ENCODE results near the gene RYR3. TPM values are rescaled to one million over a fixed set of nuclear protein-coding genes. Genes with fewer than 3 reads are reported as not detected.

The RYR3 gene
- total RNA-seq, 1 donor from 2014 or later: 0.07 TPM

DNA sequence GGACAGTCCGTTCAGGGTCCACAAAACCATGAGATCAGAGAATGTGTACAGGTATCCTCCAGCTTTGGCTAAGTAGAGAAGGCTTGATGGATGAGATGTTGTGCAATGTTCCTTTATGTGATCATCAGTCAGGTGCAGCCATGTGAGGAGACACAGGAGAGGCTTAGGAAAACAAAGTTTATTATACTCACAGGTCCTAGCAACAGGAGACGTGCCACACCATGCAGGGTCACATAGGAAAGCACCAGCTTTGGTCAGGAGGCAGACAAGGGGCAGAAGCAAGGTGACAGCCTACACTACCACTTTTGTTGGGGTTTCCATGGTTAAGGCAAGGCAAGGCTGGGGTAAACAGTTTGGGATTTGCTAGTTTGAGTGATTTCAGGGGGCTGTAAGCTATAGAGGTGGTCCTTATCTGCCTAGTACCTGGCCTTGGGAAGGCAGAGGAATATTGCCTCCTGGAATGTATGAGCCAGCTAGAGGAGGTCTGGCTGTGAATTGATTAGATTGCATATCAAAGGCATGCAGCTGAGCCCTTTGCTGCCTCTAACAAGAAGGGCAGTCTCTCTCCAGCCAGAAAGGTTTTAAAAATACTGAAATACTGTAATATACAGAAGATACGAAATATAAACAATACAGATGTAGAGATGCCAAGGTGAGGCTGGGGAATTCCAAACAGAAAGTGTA is 248.6 kb downstream of the RYR3 start:
- Mint-ChIP-seq H3K36me3 (ENCODE audit: low read depth) (no peaks in the 10 kb centered on the region), H3K27ac (ENCODE audit: unreplicated experiment) (no peak overlapping the region), H3K9me3 (ENCODE audit: low read depth) (no peaks in the 10 kb centered on the region), H3K4me1 (ENCODE audit: low read depth) (no peaks in the 10 kb centered on the region), H3K27me3 (ENCODE audit: low read depth) (peaks cover 22% of the 10 kb centered on the region), H3K4me3 (ENCODE audit: unreplicated experiment) (no peak overlapping the region)
- DNase-seq (ENCODE audit: low spot score): no peak
- TF ChIP-seq, protein P1, sequence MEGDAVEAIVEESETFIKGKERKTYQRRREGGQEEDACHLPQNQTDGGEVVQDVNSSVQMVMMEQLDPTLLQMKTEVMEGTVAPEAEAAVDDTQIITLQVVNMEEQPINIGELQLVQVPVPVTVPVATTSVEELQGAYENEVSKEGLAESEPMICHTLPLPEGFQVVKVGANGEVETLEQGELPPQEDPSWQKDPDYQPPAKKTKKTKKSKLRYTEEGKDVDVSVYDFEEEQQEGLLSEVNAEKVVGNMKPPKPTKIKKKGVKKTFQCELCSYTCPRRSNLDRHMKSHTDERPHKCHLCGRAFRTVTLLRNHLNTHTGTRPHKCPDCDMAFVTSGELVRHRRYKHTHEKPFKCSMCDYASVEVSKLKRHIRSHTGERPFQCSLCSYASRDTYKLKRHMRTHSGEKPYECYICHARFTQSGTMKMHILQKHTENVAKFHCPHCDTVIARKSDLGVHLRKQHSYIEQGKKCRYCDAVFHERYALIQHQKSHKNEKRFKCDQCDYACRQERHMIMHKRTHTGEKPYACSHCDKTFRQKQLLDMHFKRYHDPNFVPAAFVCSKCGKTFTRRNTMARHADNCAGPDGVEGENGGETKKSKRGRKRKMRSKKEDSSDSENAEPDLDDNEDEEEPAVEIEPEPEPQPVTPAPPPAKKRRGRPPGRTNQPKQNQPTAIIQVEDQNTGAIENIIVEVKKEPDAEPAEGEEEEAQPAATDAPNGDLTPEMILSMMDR (IDR thresholded peaks at IDR 0.05): no peak

DNA sequence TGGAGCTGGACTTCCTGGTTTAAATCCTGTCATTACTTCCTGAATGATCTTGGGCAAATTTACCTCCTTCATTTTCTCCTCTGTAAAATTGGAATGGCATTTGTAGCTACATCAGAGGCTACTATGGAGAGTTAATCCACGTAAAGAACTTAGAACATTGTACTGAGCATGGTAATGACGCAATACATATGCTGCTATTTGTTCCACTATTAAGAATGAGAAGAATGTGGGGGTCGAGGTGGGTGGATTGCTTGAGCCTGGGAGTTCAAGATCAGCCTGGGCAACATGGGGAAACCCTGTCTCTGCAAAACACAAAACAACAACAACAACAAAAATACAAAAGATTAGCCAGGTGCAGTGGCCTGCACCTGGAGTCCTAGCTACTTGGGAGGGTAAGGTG is 250.6 kb downstream of the RYR3 start:
- Mint-ChIP-seq H3K36me3 (ENCODE audit: low read depth) (no peaks in the 10 kb centered on the region), H3K4me3 (ENCODE audit: unreplicated experiment) (no peak overlapping the region), H3K27me3 (ENCODE audit: low read depth) (peaks cover 22% of the 10 kb centered on the region), H3K4me1 (ENCODE audit: low read depth) (peaks cover 13% of the 10 kb centered on the region), H3K9me3 (ENCODE audit: low read depth) (peaks cover 8% of the 10 kb centered on the region), H3K27ac (ENCODE audit: unreplicated experiment) (no peak overlapping the region)
- TF ChIP-seq, protein P1 (IDR thresholded peaks at IDR 0.05): no peak
- no peak for DNase-seq (ENCODE audit: low spot score)

DNA sequence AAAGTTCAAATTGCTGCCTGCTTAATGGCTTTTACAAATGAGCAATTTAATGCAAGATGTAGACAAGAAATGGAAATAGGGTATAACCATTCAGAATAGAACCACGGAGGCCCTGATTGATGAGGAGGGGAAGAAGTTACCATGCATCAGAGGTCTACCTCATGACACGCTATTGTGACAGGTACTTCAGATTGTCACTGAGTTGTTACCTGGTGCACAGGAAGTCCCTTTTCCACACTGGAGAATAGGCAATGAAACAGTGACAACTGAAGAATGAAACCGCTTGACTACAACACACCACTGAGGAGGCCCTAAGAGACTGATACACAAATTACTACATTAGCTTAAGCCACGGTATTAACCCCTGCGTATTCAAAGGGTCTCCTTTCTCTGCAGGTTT is 251.2 kb downstream of the RYR3 start:
- TF ChIP-seq, protein P1 (IDR thresholded peaks at IDR 0.05): no peak
- peaks cover 8% of the 10 kb centered on the region for H3K9me3 Mint-ChIP-seq (ENCODE audit: low read depth)
- DNase-seq (ENCODE audit: low spot score): no peak
- no peak overlapping the region for H3K27ac Mint-ChIP-seq (ENCODE audit: unreplicated experiment)
- peaks cover 13% of the 10 kb centered on the region for H3K4me1 Mint-ChIP-seq (ENCODE audit: low read depth)
- no peak overlapping the region for H3K4me3 Mint-ChIP-seq (ENCODE audit: unreplicated experiment)
- peaks cover 19% of the 10 kb centered on the region for H3K27me3 Mint-ChIP-seq (ENCODE audit: low read depth)
- H3K36me3 Mint-ChIP-seq (ENCODE audit: low read depth): no peaks in the 10 kb centered on the region

DNA sequence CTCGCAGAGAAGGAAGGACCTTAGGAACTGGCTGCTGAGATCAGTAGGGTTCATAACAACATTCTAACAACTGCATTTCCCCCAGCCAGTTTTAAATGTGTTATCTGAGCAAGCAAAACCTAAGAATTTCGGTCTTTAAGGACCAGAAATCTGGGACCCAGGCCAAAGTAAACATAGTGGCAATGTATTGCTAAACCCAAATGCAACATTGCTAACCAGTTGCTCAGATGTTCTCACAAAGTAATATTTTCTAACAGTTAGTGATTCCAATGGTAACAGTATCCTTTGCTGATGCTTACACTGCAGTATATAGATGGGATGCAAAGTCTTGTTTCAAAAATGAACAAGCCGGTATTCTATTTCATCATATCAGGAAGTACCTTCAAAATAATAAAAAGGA is 254.3 kb downstream of the RYR3 start:
- TF ChIP-seq, protein P1 (IDR thresholded peaks at IDR 0.05): no peak
- H3K9me3 Mint-ChIP-seq (ENCODE audit: low read depth): peaks cover 8% of the 10 kb centered on the region
- H3K4me3 Mint-ChIP-seq (ENCODE audit: unreplicated experiment): no peak overlapping the region
- H3K36me3 Mint-ChIP-seq (ENCODE audit: low read depth): no peaks in the 10 kb centered on the region
- H3K27ac Mint-ChIP-seq (ENCODE audit: unreplicated experiment): peak overlapping the region; percentile 41
- peaks cover 13% of the 10 kb centered on the region for H3K4me1 Mint-ChIP-seq (ENCODE audit: low read depth)
- no peak for DNase-seq (ENCODE audit: low spot score)
- H3K27me3 Mint-ChIP-seq (ENCODE audit: low read depth): peaks cover 13% of the 10 kb centered on the region

DNA sequence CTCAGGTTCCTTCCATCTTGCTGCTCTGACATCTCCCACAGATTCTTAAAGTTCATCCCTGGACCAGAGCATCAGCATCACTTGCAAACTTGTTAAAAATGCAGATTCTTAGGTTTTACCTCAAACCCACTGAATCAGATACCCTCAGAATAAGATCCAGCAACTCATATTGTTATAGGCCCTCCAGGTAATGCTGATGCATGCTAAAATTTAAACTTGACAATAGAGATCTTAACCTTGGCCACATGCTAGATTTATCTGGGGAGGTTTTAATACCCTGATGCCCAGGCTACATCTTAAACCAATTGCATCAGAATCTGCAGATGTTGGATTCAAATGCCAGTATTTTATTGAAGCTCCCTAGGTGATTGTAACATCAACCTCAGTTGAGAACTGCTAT is 256.9 kb downstream of the RYR3 start:
- H3K9me3 Mint-ChIP-seq (ENCODE audit: low read depth): peaks cover 8% of the 10 kb centered on the region
- no peaks in the 10 kb centered on the region for H3K36me3 Mint-ChIP-seq (ENCODE audit: low read depth)
- H3K4me1 Mint-ChIP-seq (ENCODE audit: low read depth): peaks cover 13% of the 10 kb centered on the region
- no peak overlapping the region for H3K4me3 Mint-ChIP-seq (ENCODE audit: unreplicated experiment)
- TF ChIP-seq, protein P1 (IDR thresholded peaks at IDR 0.05): no peak
- peaks cover 6% of the 10 kb centered on the region for H3K27me3 Mint-ChIP-seq (ENCODE audit: low read depth)
- no peak for DNase-seq (ENCODE audit: low spot score)
- H3K27ac Mint-ChIP-seq (ENCODE audit: unreplicated experiment): no peak overlapping the region

Measured in chondrocyte (in vitro differentiated cells).